ENCODE results near the gene NPM3.

NPM3 gene

GRCh38 chr10:101781984-101782810 is 1.0 kb downstream of the NPM3 start:
- peaks cover 18% of the 10 kb centered on the region for H3K79me2 ChIP-seq (ENCODE audit: low read length)
- H3K9ac ChIP-seq (ENCODE audit: low read length): peak overlapping the region; percentile 74
- H3K4me3 ChIP-seq (ENCODE audit: low read length): peak overlapping the region; percentile 87
- no peaks in the 10 kb centered on the region for H3K9me3 ChIP-seq (replicated peaks; ENCODE audit: insufficient read depth, low read length)
- H4K20me1 ChIP-seq (ENCODE audit: insufficient read depth, low read length): no peaks in the 10 kb centered on the region; the same call in 1 of the 2 replicates
- H3K4me1 ChIP-seq (ENCODE audit: low read length): peaks cover 17% of the 10 kb centered on the region
- H3K27ac ChIP-seq (ENCODE audit: low read length): no peak overlapping the region
- no peaks in the 10 kb centered on the region for H3K9me2 ChIP-seq (replicated peaks; ENCODE audit: insufficient read depth, low read length)
- H3F3A ChIP-seq (ENCODE audit: insufficient read depth, low read length): peaks cover 34% of the 10 kb centered on the region
- no peak for DNase-seq
- H3K36me3 ChIP-seq (replicated peaks; ENCODE audit: insufficient read depth, low read length): peaks cover 3% of the 10 kb centered on the region; the same call in 1 of the 2 replicates
- H3K4me2 ChIP-seq (ENCODE audit: low read depth, low read length): peak overlapping the region; percentile 94
- H3K27me3 ChIP-seq (replicated peaks; ENCODE audit: insufficient read depth, low read length): peaks cover 10% of the 10 kb centered on the region
- TF ChIP-seq EZH2phosphoT487 (IDR thresholded peaks at IDR 0.05; ENCODE audit: low read length): no peak
- TF ChIP-seq CTCF (IDR thresholded peaks at IDR 0.05; ENCODE audit: low read length): no peak
- TF ChIP-seq EZH2 (optimal IDR thresholded peaks at IDR 0.05; ENCODE audit: low read depth, low read length): no peak
- H2AFZ ChIP-seq (ENCODE audit: low read length): peak overlapping the region; percentile 87

- Histone ChIP-seq H3K79me2 (ENCODE audit: low read length) (peaks cover 16% of the 10 kb centered on the region), H2AFZ (ENCODE audit: low read length) (no peak overlapping the region), H3F3A (ENCODE audit: insufficient read depth, low read length) (peaks cover 30% of the 10 kb centered on the region), H4K20me1 (ENCODE audit: insufficient read depth, low read length) (no peaks in the 10 kb centered on the region; the same call in 1 of the 2 replicates), H3K36me3 (replicated peaks; ENCODE audit: insufficient read depth, low read length) (no peaks in the 10 kb centered on the region), H3K4me3 (ENCODE audit: low read length) (no peak overlapping the region), H3K27ac (ENCODE audit: low read length) (no peak overlapping the region), H3K9ac (ENCODE audit: low read length) (no peak overlapping the region), H3K9me2 (replicated peaks; ENCODE audit: insufficient read depth, low read length) (no peaks in the 10 kb centered on the region), H3K9me3 (replicated peaks; ENCODE audit: insufficient read depth, low read length) (no peaks in the 10 kb centered on the region), H3K4me1 (ENCODE audit: low read length) (peaks cover 17% of the 10 kb centered on the region), H3K4me2 (ENCODE audit: low read depth, low read length) (peak overlapping the region; percentile 94; the same call in 1 of the 2 replicates), H3K27me3 (replicated peaks; ENCODE audit: insufficient read depth, low read length) (peaks cover 16% of the 10 kb centered on the region)
- DNase-seq: no peak
- TF ChIP-seq EZH2 (optimal IDR thresholded peaks at IDR 0.05; ENCODE audit: low read depth, low read length) (no peak), EZH2phosphoT487 (IDR thresholded peaks at IDR 0.05; ENCODE audit: low read length) (no peak), CTCF (IDR thresholded peaks at IDR 0.05; ENCODE audit: low read length) (no peak)
These were observed 1.6 kb downstream of the NPM3 start for GRCh38 chr10:101781655-101781983.

GRCh38 chr10:101780818-101781654 is 2.2 kb downstream of the NPM3 start:
- Histone ChIP-seq H3K9ac (ENCODE audit: low read length) (no peak overlapping the region), H3K27ac (ENCODE audit: low read length) (no peak overlapping the region), H3K79me2 (ENCODE audit: low read length) (peaks cover 16% of the 10 kb centered on the region), H3F3A (ENCODE audit: insufficient read depth, low read length) (peaks cover 24% of the 10 kb centered on the region), H4K20me1 (ENCODE audit: insufficient read depth, low read length) (no peaks in the 10 kb centered on the region; the same call in 1 of the 2 replicates), H3K36me3 (replicated peaks; ENCODE audit: insufficient read depth, low read length) (no peaks in the 10 kb centered on the region), H2AFZ (ENCODE audit: low read length) (no peak overlapping the region), H3K9me3 (replicated peaks; ENCODE audit: insufficient read depth, low read length) (no peaks in the 10 kb centered on the region), H3K27me3 (replicated peaks; ENCODE audit: insufficient read depth, low read length) (peaks cover 20% of the 10 kb centered on the region), H3K9me2 (replicated peaks; ENCODE audit: insufficient read depth, low read length) (no peaks in the 10 kb centered on the region), H3K4me2 (ENCODE audit: low read depth, low read length) (peak overlapping the region; percentile 94; the same call in 1 of the 2 replicates), H3K4me3 (ENCODE audit: low read length) (no peak overlapping the region), H3K4me1 (ENCODE audit: low read length) (peaks cover 17% of the 10 kb centered on the region)
- TF ChIP-seq EZH2 (optimal IDR thresholded peaks at IDR 0.05; ENCODE audit: low read depth, low read length) (no peak), CTCF (IDR thresholded peaks at IDR 0.05; ENCODE audit: low read length) (peak; percentile 89), EZH2phosphoT487 (IDR thresholded peaks at IDR 0.05; ENCODE audit: low read length) (no peak)
- peak; percentile 65 for DNase-seq
